ENCODE results near the gene TEAD1.
A peak's percentile ranks its signal among the peaks of the same experiment; 100 is the strongest.
"Not testable (repeated sequence)": the region's sequence is repeated elsewhere in the genome, so short reads cannot be mapped to it uniquely, and the experiment has no call there.

Gene TEAD1

GRCh38 chr11:12862696-12863469 lies 188.7 kb downstream of the TEAD1 start:
- no peak for DNase-seq (ENCODE audit: low read depth in 2 of 2)

- DNase-seq (ENCODE audit: low read depth in 2 of 2), result no peak
Observed at GRCh38 chr11:12863605-12864121, 189.4 kb downstream of the TEAD1 start.

DNA sequence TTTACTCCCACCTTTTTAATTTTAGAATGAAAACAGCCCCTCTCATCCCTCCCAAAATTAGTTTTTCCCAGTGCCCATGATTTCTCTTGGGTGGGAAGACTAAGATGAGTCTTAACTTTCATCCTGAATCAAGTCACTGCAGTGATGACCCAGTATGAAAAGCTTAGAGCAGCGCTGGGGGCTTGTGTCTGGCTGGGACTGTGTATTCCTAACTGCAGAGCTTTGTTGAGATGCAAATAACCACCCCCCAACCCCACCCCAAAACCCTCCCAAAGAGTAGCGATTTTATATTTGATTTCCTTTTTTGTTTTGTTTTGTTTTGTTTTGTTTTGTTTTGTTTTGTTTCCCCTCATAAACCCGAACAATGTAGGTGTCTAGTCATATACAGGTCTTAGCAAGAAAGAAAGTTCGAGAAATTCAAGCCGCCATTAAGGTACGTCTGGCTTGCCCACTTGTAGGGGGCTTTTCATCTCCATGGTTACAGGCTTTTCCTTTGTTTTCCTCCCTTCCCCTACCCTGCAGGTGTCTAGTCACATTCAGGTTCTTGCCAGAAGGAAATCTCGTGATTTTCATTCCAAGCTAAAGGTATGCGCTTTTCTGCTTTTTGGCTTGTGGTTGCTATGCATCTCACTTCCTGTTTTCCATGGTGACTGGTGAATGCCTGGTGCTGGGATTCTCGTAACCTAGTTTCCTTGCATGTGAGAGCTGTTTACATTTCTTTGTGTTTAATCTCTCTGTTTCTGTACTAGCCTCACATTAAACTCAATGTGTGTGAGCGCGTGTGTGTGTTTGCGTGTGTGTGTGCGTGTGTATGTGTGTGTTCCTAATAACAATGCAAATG lies 190.3 kb downstream of the TEAD1 start:
- no peak for DNase-seq (ENCODE audit: low read depth in 2 of 2)

DNA sequence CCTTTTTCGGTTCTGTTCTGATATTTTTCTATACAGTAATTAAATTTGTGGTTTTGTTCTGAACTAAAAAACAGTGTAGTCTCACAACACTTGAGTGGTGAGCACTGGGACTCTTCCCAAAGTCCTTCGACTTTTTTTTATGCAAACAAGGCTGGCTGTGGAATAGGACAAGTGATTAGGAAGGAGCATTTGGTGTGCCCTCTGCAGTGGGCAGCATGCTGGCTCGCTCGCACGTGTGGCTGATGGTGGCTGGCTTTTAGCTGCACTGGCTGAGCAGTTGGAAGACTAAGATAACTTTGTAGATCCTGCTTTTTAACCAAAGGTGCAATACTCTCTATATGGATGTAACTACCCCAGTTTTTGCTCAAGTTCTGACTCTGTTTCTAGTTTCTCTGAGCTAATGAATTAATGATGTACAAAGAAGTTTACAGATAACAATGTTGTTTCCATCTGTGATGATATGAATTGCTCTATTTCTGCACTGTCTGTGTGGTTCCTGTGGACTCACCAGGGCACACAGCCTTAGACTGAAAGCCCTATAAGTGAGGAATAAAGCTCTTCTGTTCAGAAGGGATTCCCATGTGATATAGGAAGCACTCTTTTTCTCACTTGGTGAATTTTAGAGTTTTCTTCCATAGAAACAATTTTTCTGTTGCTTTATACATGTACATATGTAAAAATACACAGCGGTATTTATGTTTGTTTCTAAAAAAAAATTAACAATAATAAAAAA lies 191.8 kb downstream of the TEAD1 start:
- DNase-seq (ENCODE audit: low read depth in 2 of 2), result no peak

- no peak for DNase-seq (ENCODE audit: low read depth in 2 of 2)
Observed at GRCh38 chr11:12867531-12867930, 193.3 kb downstream of the TEAD1 start.

- no peak for DNase-seq (ENCODE audit: low read depth in 2 of 2)
Observed at GRCh38 chr11:12868315-12869073, 194.3 kb downstream of the TEAD1 start.

- no peak for DNase-seq (ENCODE audit: low read depth in 2 of 2)
Observed at GRCh38 chr11:12871241-12871640, 197.0 kb downstream of the TEAD1 start.

DNA sequence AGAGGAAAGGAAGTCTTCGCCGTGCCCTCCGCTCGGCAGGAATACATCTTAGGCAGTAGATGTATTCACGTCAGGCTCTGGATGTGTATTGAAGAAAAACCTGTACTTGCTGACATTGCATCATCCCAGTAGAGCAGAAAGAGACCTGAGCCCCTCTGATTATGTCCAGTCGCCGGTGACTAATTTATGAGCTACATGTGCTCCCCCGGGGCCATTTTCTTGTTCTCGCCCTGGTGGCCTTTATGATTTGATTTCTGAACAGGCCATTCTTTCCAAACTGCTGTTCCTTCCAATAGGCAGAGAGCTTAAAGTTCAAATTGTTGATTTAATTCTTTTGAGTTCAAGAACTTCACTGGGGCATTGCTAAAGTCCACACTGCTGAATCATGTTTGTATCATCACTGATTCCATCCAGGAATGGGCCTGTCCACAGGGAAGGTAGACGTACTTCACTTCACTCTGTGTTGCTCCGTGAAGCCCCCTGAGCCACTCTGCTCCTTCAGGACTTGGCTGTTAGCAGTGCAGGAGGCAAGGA lies 197.6 kb downstream of the TEAD1 start:
- no peak for DNase-seq (ENCODE audit: low read depth in 2 of 2)

- no peak for DNase-seq (ENCODE audit: low read depth in 2 of 2)
Observed at GRCh38 chr11:12876340-12876739, 202.1 kb downstream of the TEAD1 start.

DNA sequence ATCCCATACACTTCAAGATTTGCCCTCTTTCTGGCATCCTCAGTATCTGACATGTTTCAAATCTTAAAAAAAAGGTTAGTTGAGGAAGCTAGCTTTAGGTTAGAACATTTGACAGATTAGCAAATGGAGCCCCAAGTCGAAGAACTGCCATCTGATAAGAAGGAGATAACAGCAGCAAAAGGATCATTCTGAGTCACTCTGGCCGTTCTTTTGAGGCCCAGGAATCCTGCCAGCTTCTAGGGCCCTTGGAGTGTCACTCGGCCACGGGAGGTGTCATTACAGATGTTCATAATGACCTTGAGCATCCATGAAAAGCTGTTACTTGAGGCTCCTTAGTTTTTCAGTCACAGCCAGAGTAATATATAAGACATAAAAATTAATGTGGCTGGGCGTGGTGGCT lies 202.8 kb downstream of the TEAD1 start:
- no peak for DNase-seq (ENCODE audit: low read depth in 2 of 2)

DNA sequence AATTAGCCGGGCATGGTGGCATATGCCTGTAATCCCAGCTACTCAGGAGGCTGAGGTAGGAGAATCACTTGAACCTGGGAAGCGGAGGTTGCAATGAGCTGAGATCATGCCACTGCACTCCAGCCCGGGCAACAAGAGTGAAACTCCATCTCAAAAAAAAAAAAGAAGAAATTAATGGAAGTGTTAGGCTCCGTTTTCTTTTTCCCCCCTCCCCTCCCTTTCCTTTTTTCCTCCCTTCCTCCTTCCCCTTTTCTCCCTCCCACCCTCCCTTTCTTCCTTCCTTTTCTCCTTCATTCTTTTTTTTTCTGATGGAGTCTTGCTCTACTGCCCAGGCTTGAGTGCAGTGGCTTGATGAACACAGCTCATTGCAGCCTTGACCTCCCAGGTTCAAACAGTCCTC lies 203.3 kb downstream of the TEAD1 start:
- DNase-seq (ENCODE audit: low read depth in 2 of 2), result not testable (repeated sequence)

DNA sequence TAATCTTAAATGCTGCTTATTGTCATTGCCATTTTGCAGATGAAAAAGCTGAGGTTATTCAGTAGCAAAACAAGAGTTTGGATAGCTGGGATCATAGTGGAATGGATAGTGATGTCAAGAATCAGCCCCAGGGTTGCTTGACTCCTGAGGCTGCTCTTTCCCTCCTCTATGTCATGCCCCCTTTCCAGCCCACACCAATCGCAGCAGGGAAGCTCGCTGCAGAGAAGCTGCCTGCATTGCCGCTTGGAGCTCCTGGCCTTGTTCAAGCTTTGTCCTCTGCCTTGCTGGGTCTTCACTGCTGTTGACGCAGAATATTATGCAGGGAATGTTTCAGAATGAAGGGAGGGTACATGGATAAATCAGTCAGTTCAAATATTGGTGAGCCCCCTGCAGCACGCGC lies 206.1 kb downstream of the TEAD1 start:
- DNase-seq (ENCODE audit: low read depth in 2 of 2), result no peak

DNA sequence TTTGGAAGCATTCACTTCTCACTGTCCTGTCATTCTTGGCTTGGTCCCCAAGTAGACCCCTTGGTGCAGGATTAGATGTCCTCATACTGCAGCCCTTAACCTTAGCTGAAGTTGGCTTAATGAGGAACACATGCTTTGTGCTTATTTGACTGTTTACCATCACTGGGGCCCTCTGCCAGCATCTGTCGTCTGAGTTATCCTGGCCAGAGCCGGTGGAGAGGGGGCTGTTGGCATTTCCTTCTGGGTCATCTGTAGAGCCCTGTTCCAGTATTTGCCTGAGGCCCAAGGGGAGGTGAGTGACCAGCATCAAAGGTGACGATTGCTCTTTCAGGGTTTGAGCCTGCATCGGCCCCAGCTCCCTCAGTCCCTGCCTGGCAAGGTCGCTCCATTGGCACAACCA lies 208.4 kb downstream of the TEAD1 start:
- no peak for DNase-seq (ENCODE audit: low read depth in 2 of 2)

- no peak for DNase-seq (ENCODE audit: low read depth in 2 of 2)
Observed at GRCh38 chr11:12884751-12885318, 210.6 kb downstream of the TEAD1 start.

DNA sequence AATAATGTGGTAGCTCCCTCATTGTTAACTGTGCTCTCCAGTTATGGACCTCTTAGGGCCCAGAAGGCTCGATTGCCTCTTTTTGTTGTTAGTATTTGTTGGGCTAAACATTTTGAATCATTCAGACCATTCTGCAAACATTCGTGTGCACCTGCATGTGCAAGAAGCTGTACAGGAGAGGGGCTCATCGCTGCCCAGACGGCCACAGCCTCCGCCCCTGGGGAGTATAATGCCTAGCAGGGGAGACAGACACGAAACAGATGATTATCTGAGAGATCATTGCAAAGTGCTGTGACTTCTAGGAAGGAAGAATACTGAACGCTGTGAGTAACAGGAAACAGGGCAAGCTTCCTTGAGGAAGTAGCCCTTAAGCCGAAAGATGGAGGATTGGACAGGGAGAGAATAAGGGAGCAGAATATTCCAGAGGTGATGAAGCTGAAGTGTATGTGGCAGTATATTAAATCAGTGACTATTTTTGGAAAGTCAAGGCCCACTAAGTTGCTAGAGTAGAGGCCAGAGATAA lies 211.6 kb downstream of the TEAD1 start:
- DNase-seq (ENCODE audit: low read depth in 2 of 2), result no peak

DNA sequence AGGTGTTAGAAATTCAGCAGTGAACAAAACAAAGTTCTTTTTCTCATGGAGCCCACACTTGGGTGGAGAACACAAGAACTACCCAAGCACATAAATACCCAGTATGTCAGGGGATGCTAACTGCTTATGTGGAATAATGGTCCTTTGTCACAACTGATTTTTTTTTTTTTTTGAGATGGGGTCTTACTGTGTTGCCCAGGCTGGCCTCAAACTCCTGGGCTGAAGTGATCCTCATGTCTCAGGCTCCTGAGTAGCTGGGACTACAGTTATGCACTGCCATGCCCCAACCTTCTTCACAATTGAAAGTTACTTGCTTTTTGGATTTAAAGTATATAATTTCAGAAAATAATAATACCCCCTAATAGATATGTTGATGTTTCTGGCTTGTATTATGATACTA lies 212.3 kb downstream of the TEAD1 start:
- no peak for DNase-seq (ENCODE audit: low read depth in 2 of 2)

- DNase-seq (ENCODE audit: low read depth in 2 of 2), result peak; percentile 45 to 64
Observed at GRCh38 chr11:12888525-12889158, 214.4 kb downstream of the TEAD1 start.

GRCh38 chr11:12889243-12889642 lies 215.0 kb downstream of the TEAD1 start:
- no peak for DNase-seq (ENCODE audit: low read depth in 2 of 2)

GRCh38 chr11:12890476-12890875 lies 216.3 kb downstream of the TEAD1 start:
- no peak for DNase-seq (ENCODE audit: low read depth in 2 of 2)
